SIG-M5 treated with dmso at 0.1 percent for 504 hours (cell line): Measurements from ENCODE around the gene TPM4.

ENCODE experiments used
- DNase-seq: peaks from one replicate; lab custom pipeline; 2025; ENCODE audit not compliant: unreplicated experiment; lab: John Stamatoyannopoulos, UW

Gene TPM4

DNA sequence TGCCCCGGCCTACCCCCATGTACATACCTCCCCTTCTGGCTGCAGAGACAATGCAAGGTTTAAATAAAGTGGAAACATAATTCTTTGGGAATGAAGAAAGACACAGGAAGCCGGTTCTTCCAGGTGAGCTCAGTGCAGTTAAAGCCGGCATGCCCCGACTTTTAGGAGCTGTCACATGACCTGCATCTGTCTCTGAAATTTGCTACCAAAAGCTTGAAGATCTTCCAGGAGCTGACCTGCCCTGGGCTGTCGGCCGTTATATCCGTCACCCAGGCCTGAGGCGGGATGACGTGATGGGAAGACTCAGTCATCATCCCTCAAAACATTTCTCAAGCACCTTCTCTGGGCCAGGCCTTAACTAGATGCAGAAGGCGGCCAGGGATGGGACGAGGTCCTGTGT, 45.7 kb downstream of the TPM4 start:
- no peak for DNase-seq

DNA sequence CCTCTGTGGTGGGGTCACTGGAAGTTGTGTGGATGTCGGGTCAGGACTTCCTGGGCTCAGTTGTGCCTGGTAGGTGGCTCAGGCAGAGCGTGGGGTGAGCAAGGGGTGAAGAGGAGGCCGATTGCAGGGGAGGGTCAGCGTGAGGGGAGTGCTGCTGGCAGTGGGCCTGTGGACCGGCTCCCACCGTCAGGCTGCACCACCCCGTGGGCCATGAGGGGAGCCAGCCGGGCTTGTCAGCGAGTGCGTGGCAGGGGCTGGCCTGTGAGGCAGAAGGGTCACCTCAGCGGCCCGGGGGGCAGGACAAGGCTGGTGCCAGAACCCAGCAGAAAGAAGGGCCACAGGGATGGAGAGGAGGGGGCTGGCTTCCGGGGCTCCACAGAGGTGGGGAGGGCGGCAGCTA, 48.7 kb downstream of the TPM4 start:
- DNase-seq: no peak

DNA sequence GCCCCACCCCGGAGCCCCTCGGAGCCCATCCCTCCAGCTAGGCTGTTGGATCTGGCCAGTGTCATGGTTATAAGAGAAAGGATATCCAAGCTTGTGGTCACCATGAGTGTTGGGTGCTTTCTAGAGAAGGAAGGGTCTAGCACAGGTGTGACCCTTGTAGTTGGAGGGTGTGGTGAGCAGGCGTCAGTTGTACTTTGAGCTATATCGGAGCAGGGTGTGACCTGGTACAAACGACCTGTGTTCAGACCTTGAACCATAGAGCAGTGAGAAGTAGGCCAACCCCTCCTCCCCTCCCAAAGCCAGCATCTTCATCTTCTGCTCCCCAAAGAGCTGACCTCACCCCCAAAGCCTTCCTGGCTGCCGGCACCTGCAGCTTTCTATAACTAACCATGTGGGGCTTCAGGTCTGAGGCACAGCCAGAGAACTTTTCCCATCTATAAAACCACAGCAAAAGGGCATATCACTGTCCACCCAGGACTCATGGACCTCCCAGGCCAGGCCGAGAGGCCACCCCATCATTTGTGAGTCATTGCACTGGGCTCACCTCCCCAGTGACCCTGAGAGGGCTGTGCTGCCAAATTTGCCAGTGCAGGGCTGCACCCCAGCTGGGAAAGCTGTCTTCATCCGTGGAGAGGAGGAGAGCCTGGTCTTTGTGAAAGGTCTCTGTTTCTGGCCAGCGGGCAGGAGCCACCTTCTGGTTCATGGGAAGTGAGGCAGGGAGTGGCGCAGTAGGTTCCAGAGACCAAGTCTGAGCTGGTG, 49.6 kb downstream of the TPM4 start:
- no peak for DNase-seq

DNA sequence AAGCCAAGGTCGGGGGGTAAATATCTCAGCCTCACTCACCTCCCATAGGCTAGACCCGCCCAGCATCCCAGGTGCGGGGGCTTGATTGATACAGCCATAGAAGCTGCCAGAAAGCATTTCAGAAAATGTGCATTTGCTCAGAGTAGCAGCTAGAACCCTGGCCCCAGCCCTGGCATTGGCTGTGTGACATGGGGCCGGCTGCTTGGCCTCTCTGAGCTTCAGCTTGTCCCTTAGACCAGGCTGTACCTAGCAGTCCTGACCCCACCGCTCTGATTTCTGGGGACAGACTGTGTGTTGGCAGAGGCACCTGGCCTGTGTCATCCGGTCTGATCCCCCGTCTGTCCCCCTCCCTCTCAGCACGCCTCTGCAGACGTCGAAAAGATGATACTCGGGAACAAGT, 50.8 kb downstream of the TPM4 start:
- DNase-seq: no peak

GRCh38 chr19:16127776-16128371, 51.6 kb downstream of the TPM4 start:
- DNase-seq: no peak

- DNase-seq: no peak
These were observed 55.4 kb downstream of the TPM4 start for GRCh38 chr19:16131648-16132047.

GRCh38 chr19:16133818-16134217, 57.5 kb downstream of the TPM4 start:
- no peak for DNase-seq

- no peak for DNase-seq
These were observed 58.2 kb downstream of the TPM4 start for GRCh38 chr19:16134510-16134909.

- DNase-seq: no peak
These were observed 59.3 kb downstream of the TPM4 start for GRCh38 chr19:16135430-16136127.

- no peak for DNase-seq
These were observed 60.1 kb downstream of the TPM4 start for GRCh38 chr19:16136185-16136999.

DNA sequence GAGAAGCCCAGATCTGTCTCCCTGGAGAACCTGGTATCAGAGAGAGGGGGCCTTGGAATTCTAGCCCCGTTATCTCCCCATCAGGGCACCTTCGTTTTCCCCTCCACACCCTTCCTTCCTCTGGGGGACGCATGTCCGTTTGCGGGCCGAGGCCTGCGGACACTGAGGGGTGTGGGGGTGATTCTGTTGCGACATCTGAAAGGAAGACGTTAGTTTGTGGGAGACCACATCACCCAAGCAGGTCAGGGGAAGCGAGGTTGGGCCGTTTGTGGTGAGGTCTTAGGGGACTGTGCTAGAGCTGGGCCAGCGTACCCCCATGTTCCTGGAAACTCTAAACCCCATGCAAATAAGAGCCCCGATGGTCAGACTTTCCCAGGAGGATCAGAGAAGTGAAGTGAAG, 63.5 kb downstream of the TPM4 start:
- peak; percentile 84 for DNase-seq

GRCh38 chr19:16141043-16141442, 64.7 kb downstream of the TPM4 start:
- DNase-seq: peak; percentile 80

DNA sequence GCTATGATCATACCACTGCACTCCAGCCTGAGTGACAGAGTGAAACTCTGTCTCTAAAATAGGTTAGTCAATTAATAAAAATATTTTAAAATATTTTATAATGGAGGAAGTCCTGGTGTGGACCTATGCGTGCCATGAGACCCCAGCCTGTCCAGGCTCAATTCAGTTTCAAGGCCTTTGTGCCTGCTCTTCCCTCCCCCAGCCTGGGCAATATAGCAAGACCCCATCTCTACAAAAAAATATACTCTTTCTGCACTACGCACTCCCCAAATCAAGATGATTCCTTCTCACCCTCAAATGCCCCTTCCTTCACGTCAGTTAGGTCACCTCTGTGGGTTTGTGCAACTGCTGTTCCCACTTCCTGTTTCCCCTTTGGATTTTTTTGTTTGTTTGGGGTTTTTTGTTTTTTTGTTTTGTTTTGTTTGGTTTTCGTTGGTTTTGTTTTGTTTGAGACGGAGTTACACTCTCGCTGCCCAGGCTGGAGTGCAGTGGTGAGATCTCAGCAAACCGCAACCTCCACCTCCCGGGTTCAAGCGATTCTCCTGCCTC, 65.8 kb downstream of the TPM4 start:
- peak; percentile 59 for DNase-seq

- DNase-seq: peak; percentile 87
These were observed 67.3 kb downstream of the TPM4 start, which contains the start of gene HSH2D for GRCh38 chr19:16143399-16144215. HSH2D (plus strand) TSS chr19:16143685; CDS start chr19:16148751, 5,066 bp downstream.

DNA sequence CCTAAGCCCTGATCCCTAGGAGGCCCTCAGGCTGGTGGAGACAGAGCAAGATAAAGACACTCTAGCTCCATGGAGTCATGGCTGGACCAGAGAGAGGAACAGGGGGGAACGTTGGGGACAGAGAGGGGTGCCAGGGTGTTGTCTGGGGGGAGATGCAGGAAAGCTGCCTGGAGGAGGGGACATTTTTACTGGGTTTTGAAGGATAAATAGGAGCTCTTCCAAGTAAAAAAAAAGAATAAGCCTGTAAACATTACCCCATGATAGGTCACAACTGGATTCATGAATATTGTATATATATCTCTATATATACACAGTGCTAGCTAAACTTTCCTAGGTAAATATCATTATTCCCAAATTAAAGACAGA, 67.9 kb downstream of the TPM4 start:
- DNase-seq: no peak

DNA sequence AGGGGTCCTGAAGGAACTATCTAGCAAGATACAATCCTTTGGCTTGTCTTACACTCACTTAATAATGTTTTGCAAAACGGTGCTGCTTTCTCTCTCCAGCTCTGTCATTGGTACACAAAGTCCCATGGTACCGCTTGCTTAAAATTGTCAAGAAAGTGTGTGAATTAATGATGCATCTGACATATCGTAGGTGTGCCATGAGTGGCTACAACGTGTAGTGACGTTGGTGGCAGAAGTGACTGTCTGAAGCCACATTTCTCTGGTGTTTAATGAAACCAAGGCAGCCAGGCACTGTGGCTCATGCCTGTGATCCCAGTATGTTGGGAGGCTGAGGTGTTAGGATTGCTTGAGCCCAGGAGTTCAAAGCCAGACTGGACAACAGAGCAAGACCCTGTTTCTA, 69.8 kb downstream of the TPM4 start:
- no peak for DNase-seq

GRCh38 chr19:16148443-16149229, 72.3 kb downstream of the TPM4 start:
- peak; percentile 49 for DNase-seq
